HG02798 (cell line): ENCODE measurements around the gene KIAA0753.
"Not testable (repeated sequence)": the region's sequence is repeated elsewhere in the genome, so short reads cannot be mapped to it uniquely, and the experiment has no call there.

ENCODE experiments used
- ATAC-seq: cut with Tn5 transposase; IDR thresholded peaks from one replicate; pipeline ENCODE4 v1.9.1; 2021; ENCODE audit warnings: mild to moderate bottlenecking; ENCODE audit not compliant: unreplicated experiment, poor library complexity

KIAA0753 gene

DNA sequence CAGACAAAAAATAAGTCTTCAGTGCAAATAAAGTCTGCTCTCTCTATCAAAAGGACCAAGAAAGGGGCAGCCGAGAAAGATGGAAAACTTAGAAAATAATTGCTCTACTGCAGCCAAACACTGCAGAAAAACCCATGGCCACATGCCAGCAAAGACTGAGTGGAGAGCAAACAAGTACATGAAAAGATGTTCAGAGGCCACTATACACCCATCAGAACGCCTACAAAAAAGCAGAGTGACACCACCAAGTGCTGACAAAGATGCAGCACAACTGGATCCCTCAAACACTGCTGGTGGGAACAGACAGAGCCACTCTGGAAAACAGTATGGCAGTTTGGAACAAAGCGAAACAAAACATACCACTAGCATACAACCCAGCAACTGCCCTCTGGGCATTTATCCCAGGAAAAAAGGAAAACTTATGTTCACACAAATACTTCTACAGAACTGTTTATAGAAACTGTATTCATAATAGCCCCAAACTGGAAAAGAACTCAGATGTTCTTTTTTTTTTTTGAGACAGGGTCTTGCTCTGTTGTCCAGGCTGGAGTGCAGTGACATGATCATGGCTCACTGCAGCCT lies 36.7 kb downstream of the KIAA0753 start:
- no peak for ATAC-seq

DNA sequence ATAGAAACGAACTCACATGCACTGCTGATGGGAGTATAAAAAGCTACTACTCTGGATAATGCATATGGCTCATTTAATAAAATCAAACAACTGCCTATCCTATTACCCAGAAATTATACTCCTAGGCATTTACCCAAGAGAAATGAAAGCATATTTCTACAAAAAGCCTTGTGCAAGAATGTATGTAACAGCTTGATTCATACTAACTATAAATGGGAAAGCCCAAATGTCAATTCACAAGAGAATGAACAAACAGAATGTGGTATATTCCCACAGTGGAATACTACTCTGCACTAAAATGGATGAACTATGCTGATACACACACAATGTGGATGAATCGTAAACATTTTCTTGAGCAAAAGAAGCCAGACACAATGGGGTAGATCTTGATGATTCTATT lies 38.4 kb downstream of the KIAA0753 start:
- ATAC-seq: no peak

- no peak for ATAC-seq
These were observed 41.1 kb downstream of the KIAA0753 start for GRCh38 chr17:6599364-6599763.

DNA sequence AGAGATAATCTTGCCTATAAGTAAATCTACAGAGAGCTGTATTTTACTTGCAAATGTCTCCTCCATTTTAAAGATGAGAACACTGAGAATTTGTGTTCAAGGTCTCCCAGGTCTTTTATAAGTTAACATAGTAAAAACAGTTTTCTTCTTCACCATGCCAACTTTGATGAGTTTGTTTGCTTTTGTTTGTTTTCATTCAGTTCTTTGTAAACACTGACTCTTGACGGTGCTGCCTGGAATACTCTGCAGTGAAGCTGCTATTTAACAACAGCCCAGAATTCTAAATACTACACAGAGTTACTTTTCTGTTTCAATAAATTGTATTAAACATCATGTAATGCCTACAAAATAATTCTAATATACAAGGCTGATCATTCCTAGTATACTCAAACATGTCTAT lies 42.8 kb downstream of the KIAA0753 start:
- no peak for ATAC-seq

DNA sequence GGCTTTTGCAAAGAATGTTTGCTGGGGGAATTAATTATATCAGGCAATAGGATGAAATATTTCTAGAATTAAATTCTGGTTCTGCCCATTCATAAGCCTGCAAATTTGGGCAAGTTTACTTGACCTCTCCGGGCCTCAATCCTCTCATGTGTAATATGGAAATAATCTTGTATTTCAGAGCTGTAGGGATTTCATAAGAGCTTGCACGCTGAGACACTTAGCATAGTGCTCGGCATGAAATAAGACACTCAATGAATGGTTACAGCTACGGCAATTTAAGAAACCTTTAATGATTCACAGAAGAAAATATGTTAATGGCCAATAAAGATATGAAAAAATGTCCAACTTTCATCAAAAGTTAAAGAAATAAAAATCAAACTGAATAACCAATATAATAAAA lies 43.6 kb downstream of the KIAA0753 start:
- no peak for ATAC-seq

- no peak for ATAC-seq
These were observed 44.0 kb downstream of the KIAA0753 start for GRCh38 chr17:6596511-6596910.

DNA sequence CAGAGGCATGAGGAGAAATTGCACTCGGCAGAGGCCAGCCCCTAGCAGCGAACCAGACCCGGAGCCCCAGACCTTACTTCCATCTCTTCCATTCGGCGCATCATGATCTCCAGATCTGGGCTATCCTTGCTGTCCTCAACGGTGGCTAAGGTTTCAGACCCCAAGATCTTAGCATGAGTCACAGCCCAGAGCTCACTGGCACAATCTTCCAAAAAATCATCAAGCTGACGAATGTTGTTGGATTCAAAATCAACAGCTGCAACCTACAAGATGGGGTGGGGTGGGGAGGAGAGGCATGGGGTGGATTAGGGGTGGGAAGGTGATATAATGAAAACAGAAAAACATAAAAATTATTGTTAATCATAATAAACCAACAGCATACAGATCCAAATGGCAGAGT lies 44.4 kb downstream of the KIAA0753 start:
- no peak for ATAC-seq

DNA sequence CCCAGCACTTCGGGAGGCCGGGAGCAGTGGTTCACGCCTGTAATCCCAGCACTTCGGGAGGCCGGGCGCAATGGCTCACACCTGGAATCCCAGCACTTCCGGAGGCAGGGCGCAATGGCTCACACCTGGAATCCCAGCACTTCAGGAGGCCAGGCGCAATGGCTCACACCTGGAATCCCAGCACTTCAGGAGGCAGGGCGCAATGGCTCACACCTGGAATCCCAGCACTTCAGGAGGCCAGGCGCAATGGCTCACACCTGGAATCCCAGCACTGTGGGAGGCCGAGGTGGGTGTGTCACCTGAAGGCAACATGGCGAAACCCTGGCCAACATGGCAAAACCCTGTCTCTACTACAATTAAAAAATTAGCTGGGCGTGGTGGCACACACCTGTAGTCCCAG lies 47.1 kb downstream of the KIAA0753 start:
- not testable (repeated sequence) for ATAC-seq

DNA sequence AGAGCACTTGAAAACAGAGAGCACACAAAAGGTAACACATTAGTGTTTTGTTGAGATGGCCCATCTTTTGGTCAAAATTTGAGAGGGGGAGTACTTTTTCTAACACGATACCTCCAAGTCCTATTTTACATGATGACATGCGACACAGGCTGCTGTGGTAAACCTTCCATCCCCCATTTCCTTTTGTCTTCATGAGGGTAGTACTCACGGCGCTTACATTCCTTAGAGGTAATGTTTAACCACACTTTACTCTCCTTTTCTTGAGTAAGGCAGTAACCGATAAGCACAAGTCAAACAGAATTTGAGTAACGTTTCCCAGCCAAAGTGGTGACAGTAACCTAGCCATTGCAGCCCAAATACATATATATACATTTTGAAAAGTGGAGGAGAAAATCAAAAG lies 48.3 kb downstream of the KIAA0753 start:
- ATAC-seq: no peak

DNA sequence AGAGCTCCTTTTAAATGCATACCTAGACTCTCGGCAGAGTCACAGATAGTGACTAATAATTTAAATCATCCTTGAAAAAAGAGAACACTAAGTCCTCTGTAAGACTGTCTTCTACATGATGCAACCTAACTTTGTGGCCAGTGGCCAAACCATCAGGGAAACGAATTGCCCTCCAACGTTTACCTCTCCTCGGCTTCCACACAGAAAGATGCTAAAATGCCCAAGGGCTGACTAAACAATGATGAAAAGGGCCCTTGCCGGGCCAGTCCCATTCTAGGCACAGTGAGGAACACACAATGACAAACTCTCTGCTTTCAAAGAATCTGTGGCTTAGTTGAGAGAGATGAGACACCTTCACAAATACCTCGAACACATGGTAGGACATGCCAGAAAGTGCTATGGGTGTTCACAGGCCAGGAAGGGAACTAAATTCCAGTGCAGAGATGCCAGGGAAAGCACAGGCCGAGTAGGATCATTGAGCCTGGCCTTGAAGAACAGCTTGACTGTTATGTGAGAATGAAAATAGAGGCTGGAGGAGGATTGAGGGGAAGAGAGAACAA lies 48.8 kb downstream of the KIAA0753 start:
- no peak for ATAC-seq

DNA sequence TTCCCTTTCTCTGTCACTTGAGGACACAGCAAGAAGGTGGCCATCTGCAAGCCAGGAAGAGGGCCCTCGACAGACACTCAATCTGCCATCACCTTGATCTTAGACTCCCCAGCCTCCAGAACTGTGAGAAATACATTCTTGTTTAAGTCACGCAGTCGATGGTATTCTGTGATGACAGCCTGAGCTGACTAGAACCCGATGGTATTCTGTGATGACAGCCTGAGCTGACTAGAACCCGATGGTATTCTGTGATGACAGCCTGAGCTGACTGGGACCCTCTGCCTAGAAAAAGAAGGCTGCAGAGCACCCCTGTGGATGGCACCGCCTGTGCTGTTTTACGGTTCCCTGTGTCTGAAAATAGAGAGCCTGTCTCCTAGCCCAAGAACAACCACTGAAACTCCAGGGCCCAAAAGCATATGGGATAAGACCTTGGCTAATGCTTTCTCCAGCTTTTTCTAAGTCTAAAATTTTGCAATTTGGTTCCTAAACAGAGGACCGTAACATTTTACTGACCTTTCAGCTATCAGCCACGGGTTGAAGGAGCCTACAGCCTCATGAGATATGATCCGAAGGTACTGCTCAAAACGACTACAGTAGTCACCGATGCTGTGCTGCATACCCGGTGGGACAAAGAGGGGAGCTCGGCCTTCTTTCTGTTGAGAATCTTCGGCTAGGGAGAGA lies 51.1 kb downstream of the KIAA0753 start:
- no peak for ATAC-seq

GRCh38 chr17:6588165-6588564 lies 52.3 kb downstream of the KIAA0753 start:
- ATAC-seq: no peak

- no peak for ATAC-seq
These were observed 53.2 kb downstream of the KIAA0753 start for GRCh38 chr17:6587310-6587709.

- ATAC-seq: no peak
These were observed 57.1 kb downstream of the KIAA0753 start for GRCh38 chr17:6583411-6583810.

DNA sequence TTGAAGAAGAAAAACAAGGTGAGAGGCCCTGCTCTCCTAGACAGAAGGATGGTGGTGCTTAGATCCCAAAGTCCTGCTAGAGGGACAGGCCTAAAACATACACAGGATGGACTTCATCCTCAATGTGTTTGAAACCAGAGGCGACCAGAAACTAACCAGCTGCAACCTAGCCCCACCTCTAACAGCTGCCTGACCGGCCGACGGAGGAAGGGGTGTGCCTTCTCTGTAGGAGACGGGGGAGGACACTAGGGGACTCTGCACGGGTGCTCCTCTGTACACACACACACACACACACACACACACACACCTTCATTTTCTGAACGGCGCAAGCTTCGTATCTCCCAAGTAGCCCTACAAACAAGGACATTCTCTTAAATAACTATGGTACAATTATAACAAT lies 59.9 kb downstream of the KIAA0753 start:
- ATAC-seq: no peak

DNA sequence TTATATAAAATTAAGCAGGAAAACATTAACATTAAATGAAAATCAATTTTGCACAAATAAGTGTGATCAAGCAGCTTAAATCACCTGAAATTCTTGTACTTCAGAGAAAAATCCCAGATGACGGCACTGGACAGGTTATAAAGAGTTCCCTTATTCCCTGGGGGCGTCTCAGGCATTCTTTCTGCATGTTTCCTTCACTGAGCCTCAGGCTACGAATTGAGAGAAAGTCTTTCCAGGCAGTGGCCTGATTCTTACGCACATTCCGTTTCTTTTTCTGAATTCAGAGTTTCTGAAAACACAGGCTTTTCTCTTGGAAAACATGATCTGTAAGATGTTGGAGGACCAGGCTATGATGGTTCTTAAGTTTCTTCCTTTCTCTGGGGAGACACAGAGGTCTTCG lies 62.0 kb downstream of the KIAA0753 start:
- no peak for ATAC-seq

GRCh38 chr17:6577686-6578263 lies 62.7 kb downstream of the KIAA0753 start:
- ATAC-seq: no peak

DNA sequence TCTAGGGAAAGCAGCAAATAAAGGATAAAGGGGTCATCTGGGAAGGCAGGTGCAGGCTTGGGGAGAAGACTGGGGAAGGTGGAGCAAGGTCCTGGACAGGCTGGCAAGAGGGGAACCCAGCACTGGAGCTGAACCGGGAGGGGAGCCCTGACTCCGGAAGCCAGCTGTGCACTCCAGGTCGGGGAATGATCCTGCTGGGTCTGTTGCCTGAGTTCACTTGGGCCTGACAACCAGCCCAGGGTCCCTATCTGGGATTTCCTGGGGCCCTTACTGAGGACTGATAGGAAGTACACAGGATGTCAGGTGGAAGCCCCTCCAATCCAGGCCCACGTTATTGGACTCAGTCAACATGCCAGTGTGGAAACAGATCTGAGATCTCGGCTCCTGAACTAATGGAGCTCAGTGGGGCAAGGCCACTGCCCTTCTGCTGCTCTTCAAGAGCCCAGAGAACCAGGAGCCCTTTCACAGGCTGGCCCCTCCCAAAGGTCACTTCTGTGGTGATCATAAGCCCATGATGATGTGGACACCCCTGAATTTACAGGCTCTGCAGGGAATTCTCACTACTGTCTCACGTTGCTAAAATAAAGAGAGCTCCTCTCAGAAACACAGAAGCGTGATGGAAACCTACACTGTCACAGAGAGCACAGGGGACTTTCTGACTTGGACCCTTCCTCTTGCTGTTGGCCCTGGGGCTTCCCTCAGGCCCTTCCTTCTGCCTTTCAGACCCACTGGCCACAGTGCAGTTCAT lies 64.3 kb downstream of the KIAA0753 start:
- no peak for ATAC-seq

- no peak for ATAC-seq
These were observed 64.9 kb downstream of the KIAA0753 start for GRCh38 chr17:6575596-6575988.

- ATAC-seq: no peak
These were observed 65.6 kb downstream of the KIAA0753 start for GRCh38 chr17:6574687-6575595.
